ENCODE data around the gene PLEKHH2.
"Not testable (repeated sequence)": the region's sequence is repeated elsewhere in the genome, so short reads cannot be mapped to it uniquely, and the experiment has no call there.

The PLEKHH2 gene

GRCh38 chr2:43642363-43642762 lies 5.3 kb downstream of the PLEKHH2 start:
- no peak for DNase-seq

DNA sequence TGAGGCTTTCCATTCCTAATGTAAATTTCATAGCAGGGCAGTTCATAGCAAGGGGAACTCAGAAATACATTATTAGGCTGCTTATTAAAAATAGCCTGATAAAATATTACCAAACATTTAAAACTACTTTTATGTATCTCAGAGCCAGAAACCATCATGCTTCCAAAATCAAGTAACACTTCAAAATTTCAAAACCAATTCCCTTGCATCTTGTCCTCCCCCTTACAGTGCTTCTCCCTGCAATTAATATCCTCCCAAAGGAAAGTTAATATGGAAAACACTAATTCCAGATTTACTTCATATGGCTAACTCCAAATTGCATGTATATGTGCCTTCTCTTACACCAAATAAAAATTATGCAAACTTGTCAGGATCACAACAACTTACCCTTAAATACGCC lies 6.6 kb downstream of the PLEKHH2 start:
- no peak for DNase-seq

DNA sequence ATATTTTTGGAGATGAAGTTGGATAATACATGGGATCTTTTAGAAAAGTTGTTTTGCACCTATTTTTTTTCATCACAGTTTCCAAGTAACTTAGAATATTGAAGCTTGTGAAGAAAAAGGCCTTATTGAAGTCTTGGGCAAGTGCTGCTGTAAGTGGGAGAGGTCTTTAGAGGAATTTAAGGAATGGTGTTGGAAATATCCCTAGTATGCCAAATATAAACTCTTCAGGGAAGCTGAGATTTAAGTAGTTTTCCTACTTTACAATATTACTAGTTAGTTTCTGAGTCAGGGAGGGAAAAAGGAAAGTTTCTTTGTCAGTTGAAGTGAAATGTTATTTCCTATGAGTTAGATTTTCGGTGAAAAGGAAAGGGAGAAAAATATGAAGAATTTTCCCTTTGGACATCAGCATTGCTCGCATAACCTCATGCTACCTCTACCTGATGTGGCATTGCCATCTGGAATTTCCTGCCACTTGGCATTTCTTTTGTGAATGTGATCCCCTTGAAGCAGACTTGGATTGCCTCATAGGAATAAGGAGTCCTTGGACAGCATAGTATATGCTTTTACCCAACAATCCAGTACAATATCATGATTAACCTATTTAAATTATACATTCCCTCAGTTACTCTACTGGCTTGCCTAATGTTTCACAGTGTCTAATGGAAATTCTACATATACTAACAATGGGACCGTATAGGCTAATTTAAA lies 12.1 kb downstream of the PLEKHH2 start:
- DNase-seq: no peak

DNA sequence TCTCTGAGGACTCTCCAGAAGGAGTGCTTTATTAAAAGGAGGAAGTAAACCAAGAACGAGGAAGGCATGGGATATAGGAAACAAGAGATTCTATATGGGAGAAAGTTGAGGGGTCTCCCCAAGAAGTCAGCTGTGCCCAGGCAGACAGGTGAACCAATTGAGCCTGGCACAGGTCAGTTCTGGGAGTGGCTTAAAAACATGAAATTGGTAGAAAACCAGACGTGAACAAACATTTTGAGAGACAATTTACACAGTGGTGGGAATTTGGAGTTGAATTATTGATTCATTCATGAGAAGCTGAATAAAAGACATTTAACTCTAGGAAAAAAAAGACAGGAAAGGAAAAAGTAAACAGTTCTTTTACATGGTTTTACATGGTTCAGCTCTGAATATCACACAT lies 16.4 kb downstream of the PLEKHH2 start:
- DNase-seq: no peak

DNA sequence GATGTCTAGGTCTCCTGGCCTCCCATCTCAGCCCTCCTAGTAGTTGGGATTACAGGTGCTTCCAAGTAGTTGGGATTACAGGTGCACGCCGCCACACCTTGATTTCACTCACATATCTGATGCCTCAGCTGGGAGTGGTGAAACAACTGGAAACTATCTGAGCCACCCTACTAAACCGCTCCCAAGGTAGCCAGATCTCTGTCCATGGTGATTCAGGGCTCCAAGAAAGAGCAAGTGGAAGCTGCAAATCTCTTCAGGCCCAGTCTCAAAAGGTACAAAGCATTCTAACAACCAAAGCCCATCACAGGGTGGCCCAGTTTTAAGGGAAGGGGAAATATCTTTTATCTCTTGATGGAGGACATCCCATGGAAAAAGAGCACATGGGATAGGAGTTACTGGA lies 20.2 kb downstream of the PLEKHH2 start:
- no peak for DNase-seq

GRCh38 chr2:43675646-43676321 lies 38.7 kb downstream of the PLEKHH2 start:
- DNase-seq: no peak

GRCh38 chr2:43676322-43677050 lies 39.4 kb downstream of the PLEKHH2 start, which contains the start of gene C1GALT1C1L:
C1GALT1C1L (minus strand) TSS chr2:43676429; CDS start chr2:43676322, 107 bp downstream.
- DNase-seq: no peak

GRCh38 chr2:43677783-43678182 lies 40.7 kb downstream of the PLEKHH2 start:
- not testable (repeated sequence) for DNase-seq

GRCh38 chr2:43685357-43685756 lies 48.3 kb downstream of the PLEKHH2 start:
- no peak for DNase-seq

DNA sequence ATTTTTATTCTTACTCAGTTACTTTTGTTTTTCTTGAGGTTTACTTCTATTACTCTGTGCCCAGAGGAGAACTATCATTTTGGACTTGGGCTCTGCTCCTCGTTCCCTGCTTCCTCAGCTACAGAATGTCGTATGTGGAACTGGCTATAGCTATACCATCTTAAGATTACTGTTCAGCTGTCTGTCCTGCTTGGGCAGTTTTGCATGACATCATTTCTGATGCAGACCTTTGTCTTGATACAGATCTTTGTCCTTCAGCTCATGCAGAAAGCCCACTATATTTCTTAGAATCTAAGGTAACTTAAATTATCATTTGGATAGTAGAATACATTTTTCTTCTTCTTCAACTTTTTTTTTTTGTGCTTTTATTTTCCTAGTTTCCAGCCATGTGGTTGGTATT lies 52.9 kb downstream of the PLEKHH2 start:
- no peak for DNase-seq

GRCh38 chr2:43692428-43692994 lies 55.5 kb downstream of the PLEKHH2 start:
- DNase-seq: no peak

DNA sequence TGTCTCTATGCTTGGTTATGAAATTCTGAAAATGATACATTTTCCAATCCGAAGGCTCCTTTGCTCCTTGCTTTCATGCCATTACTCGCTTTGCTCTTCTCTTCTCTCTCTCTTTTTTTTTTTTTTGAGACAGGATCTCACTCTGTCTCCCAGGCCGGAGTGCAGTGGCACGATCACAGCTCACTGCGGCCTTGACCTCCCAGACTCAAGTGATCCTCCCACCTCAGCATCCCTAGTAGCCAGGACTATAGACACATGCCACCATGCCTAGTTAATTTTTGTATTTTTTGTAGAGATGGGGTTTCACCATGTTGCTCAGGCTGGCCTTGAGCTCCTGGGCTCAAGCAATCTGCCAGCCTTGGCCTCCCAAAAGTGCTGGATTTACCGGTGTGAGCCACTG lies 61.1 kb downstream of the PLEKHH2 start:
- DNase-seq: not testable (repeated sequence)

GRCh38 chr2:43699761-43700160 lies 62.7 kb downstream of the PLEKHH2 start:
- no peak for DNase-seq

GRCh38 chr2:43701111-43701510 lies 64.1 kb downstream of the PLEKHH2 start:
- DNase-seq: no peak

DNA sequence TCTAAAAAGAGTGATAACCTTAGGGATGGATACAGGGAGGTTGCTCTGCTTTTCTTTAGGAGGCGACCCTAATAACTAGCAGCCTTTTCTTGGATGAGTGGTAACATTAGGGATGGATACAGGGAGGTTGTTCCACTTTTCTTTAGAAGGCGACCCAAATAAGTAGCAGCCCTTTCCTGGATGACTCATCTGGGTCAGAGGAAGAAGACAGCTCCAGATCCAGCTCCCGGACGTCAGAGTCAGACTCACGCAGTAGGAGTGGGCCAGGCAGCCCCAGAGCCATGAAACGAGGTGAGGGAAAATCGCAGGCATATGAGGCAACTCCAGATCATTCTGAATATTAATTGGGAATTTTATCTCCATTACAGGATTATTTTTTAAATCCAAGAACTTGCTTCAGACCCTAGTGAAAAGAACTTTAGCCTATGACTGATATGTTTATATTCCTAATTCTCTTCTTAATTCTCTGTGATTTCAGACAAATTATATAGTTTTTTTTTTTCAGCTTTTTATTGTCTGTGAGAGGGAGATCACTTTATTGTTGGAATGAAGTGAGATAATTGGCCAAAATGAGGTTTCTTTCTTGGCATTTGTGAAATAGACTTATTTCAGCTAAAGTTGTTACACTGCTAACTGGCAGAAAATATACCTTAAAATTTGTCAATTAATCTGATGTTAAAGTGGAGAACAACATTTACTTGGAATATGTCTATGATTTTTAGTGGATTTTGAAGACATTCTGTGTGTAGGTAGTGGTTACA lies 70.4 kb downstream of the PLEKHH2 start:
- no peak for DNase-seq

DNA sequence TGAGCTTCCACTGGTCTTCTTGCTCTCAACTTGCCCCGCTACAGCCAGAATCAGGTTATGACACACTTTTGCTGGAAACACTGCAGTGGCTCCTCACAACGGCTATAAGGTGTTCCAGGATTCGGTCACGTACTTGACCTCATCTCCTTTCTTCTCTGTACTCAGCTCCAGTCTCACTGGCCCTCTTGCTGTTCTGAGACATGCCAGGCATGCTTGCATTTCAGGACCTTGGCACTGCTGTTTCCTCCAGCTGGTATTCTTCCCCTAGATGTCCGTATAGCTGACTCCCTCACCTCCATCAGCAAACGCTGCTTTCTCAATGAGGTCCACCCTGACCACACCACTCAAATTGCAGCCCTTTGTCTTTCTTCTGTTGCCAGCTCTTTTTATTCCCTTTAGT lies 71.1 kb downstream of the PLEKHH2 start:
- no peak for DNase-seq

GRCh38 chr2:43708891-43709290 lies 71.8 kb downstream of the PLEKHH2 start:
- DNase-seq: no peak

DNA sequence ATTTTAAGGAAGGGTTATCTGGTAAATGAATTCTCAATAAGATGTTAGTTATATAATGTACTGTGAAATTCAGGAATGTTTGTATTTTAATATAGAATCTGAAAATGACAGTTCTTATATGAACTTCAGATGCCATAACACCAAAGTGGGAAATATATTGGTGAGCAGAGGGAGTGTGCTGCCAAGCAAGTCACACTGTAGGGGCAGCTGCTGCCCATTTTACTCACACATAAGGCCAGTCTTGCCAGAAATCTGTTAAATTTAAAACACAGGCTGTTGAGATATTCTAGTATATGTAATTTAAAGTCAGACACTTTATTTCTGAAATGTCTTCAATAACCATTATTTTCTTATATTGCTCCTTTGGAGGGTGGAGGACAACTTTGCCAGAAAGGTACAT lies 73.8 kb downstream of the PLEKHH2 start:
- no peak for DNase-seq

DNA sequence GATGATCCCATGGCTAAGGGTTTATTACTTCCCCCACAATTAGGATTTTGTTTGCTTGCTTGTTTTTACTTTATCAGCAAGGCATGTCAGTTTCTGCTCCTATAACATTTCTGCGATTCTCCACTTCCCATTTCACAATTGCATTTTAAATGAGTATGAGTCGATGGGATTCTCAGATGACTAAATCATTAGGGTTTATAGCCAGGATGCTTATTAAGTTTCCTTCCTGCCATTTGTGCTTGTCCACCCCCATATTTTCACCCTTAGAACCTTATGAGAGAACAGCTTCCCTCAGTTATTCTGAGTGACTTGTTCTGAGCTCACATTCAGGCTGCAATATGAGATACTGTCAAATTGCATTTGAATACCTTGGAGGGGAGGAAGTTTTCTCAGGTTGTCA lies 77.1 kb downstream of the PLEKHH2 start:
- DNase-seq: no peak

GRCh38 chr2:43715300-43716098 lies 78.4 kb downstream of the PLEKHH2 start:
- no peak for DNase-seq

DNA sequence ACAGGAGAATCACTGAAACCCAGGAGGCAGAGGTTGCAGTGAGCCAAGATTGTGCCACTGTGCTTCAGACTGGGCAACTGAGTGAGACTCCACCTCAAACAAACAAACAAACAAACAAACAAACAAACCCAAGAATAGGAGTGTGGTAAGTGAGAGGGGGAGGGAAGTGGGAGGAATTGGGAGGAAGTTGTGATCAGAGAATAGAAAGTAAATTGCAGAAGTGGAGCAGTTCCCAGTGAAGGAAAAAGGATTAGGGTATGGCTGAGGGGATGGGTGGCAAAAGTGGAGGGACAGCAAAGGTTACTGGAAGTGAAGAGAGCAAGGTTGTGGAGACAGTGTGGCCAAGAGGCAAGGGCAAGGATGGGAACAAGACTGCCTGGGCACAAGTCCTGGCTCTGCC lies 80.3 kb downstream of the PLEKHH2 start:
- DNase-seq: no peak
